AG04449 (cell line): ENCODE measurements around the gene WDR83.

Source experiments
- CTCF ChIA-PET: fragments of 350-600 bp; formaldehyde crosslinking; extraction: SDS; loops from one replicate; lab custom pipeline; 2021; ENCODE audit warnings: antibody characterized with exemption; lab: Yijun Ruan, JAX
- POLR2A ChIA-PET: fragments of 400-600, 350-600 bp; formaldehyde crosslinking; extraction: SDS; loops from one replicate; lab custom pipeline; 2020; ENCODE audit warnings: antibody characterized with exemption, inconsistent platforms; lab: Yijun Ruan, JAX
- DNase-seq: peaks from one replicate; pipeline ENCODE4 v3.0.0-alpha.2; 2010; ENCODE audit warnings: low read depth, low spot score
- H3K4me3 ChIP-seq: 2 replicates; pipeline ENCODE4 v1.5.1; 2011; ENCODE audit warnings: low read depth, mild to moderate bottlenecking, control low read depth, low read length
- CTCF ChIP-seq: IDR thresholded peaks from one replicate; pipeline ENCODE4 v1.5.1; 2011; ENCODE audit warnings: mild to moderate bottlenecking, moderate library complexity, low read length, control low read depth, inconsistent platforms; ENCODE audit not compliant: insufficient read depth; ENCODE audit errors: missing control alignments

The WDR83 gene

GRCh38 chr19:12723381-12723640 lies 56.7 kb downstream of the WDR83 start:
- ChIA-PET CTCF (interaction anchor here (0.7 to 4.8 kb wide), 9 partner anchors 10 to 125 kb away, joined by 3 to 31 read pairs (median 9); partner anchors contain the start of gene TRIR), POLR2A (interaction anchor here (0.7 to 5.4 kb wide), 6 partner anchors 8 to 69 kb away, joined by 3 to 33 read pairs (median 7); partner anchors contain the start of genes DHPS, GET3, JUNB and TRIR)
- DNase-seq = no peak
- no peak for TF ChIP-seq CTCF
- H3K4me3 ChIP-seq = peak overlapping the region; percentile 80

GRCh38 chr19:12723641-12724426 lies 57.2 kb downstream of the WDR83 start, which contains the start of gene TNPO2:
Gene TNPO2, minus strand, starts transcription at chr19:12723932. Its CDS starts 2,955 bp downstream, at chr19:12720977.
- DNase-seq = no peak
- TF ChIP-seq CTCF = no peak
- peak within 1 kb of the TSS; percentile 80 for H3K4me3 ChIP-seq
- CTCF ChIA-PET = interaction anchor here (0.7 to 4.8 kb wide), 9 partner anchors 9 to 73 kb away, joined by 3 to 31 read pairs (median 9); partner anchors contain the start of gene TRIR
- POLR2A ChIA-PET = interaction anchor here (0.6 to 5.4 kb wide), 6 partner anchors 9 to 69 kb away, joined by 3 to 33 read pairs (median 6); partner anchors contain the start of genes DHPS, GET3, JUNB and TRIR
